ENCODE data around the gene PDE4B. TPM values are rescaled to one million over a fixed set of nuclear protein-coding genes. Genes with fewer than 3 reads are reported as not detected.

The PDE4B gene
- total RNA-seq, 2 experiments from 2014 or later = 26.5 to 27.7 TPM

DNA sequence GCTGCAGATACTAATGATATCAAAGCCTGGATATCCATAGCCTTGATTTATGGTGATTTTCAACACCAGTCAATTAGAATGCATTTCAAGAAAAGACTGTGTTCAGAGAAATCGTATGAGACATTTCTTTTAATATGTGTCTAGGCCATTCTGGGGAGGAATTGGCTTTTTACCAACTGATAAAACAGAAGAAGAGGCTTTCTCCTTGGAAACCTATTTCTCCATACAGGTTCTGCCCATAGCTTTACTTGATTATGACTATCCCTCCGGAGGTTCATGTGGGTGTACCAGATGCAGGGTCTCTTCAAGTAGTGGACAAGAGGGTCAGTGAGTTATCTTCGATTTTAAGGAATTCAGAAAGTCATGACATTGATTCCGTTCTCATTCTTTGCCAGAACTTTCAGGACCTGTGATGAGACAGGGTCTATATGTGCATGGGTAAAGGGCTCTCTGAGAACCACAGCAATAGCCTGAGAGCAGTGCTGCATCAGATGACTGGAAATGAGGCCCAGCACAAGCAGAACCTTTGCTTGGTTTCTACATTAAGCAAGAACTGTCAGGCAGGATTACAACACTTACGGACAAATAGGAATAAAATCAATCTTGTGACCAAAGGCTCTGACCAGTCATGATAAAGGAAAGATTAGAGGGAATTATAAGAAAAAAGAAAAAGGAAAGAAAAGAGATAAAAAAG lies 477.6 kb downstream of the PDE4B start:
- Mint-ChIP-seq H3K27ac (no peak overlapping the region), H3K9me3 (peaks cover 4% of the 10 kb centered on the region), H3K4me3 (no peak overlapping the region), H3K27me3 (no peaks in the 10 kb centered on the region), H3K4me1 (peaks cover 70% of the 10 kb centered on the region), H3K36me3 (ENCODE audit: low read depth) (peaks cover 6% of the 10 kb centered on the region)
- CTCF ChIA-PET = interaction anchor here (0.6 kb wide), 1 partner anchor 73 kb away, joined by 3 read pairs; no protein-coding TSS in a partner anchor
- DNase-seq = no peak
- POLR2A ChIA-PET = no interaction called here

DNA sequence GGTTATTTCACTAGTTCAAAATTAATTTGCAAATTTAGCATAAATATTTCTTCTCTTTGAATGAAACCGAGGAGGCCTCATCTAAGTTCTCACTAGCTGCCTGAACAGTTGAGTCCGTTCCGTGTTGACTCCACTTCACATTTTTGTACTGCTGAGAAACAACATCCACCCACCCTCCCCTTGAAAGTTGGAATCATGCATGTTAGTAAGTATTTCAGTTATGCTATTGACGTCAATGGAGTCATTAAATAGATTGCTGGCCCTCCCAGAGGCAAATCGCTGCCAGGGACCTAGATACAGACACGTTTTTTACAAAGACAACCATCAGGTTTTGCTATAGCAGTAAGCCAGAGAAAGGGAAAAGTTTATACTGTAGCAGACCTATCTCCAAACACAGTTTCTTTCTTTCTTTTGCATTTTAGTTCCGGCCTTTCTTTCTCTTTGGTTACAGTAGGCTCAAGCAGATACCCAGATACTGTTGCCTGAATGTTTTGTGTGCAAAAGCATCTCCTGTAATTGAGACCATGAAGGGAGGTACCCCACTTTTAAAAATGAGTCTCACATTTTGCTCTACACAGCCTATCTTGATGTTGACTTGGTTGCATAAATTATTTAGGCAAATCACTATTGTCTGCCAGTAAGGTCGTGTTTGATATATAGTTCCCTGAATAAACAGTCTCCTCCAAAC lies 478.7 kb downstream of the PDE4B start:
- DNase-seq = peak; percentile 34
- peaks cover 4% of the 10 kb centered on the region for H3K9me3 Mint-ChIP-seq
- H3K27me3 Mint-ChIP-seq = no peaks in the 10 kb centered on the region
- H3K27ac Mint-ChIP-seq = peak overlapping the region; percentile 82
- peak overlapping the region; percentile 46 for H3K4me3 Mint-ChIP-seq
- peaks cover 70% of the 10 kb centered on the region for H3K4me1 Mint-ChIP-seq
- H3K36me3 Mint-ChIP-seq (ENCODE audit: low read depth) = peaks cover 6% of the 10 kb centered on the region
- ChIA-PET POLR2A (no interaction called here), CTCF (interaction anchor here (0.9 to 1.4 kb wide), 2 partner anchors 11 to 60 kb away, joined by 3 to 5 read pairs; no protein-coding TSS in a partner anchor)

DNA sequence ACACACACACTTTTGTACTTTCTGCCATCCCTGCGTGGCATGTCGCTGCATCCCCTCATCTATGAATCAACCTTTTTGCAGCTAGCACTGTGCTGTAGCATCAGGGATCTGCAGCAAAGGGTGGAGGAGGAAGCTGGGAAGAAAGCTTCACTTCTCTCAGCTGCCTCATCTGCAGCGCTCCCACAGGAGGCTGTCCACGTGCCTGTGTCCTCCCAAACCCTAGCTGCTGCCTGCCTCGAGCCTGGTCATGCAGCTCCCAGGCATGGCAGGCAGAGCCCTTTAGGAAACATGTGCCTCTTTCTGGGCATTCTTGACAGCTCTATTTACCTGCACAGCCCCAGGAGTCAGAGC lies 479.2 kb downstream of the PDE4B start:
- Mint-ChIP-seq H3K4me1 (peaks cover 70% of the 10 kb centered on the region), H3K27me3 (no peaks in the 10 kb centered on the region), H3K4me3 (no peak overlapping the region), H3K36me3 (ENCODE audit: low read depth) (peaks cover 6% of the 10 kb centered on the region), H3K27ac (peak overlapping the region; percentile 82), H3K9me3 (peaks cover 4% of the 10 kb centered on the region)
- ChIA-PET CTCF (interaction anchor here (0.9 to 1.9 kb wide), 3 partner anchors 11 to 80 kb away, joined by 3 to 5 read pairs (median 4); no protein-coding TSS in a partner anchor), POLR2A (no interaction called here)
- no peak for DNase-seq

DNA sequence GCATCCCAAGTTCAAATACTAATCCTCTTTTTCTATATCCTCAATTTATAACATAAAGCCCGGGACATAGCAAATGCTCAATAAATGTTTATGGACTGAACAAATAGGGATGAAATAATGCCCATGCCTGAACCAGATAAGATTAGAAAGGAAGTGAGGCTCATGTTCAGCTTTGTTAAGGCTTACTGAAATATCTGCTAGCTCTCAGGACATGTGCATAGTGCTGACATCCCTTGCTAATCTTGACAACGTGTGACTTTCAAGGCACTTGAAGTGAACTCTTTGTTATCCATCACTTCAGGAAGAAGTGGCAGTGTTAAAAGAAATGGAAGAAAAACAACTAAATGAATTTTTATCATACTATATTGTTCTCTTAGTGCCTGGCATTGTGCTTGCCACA lies 481.0 kb downstream of the PDE4B start:
- Mint-ChIP-seq H3K27ac (no peak overlapping the region), H3K4me3 (no peak overlapping the region), H3K27me3 (no peaks in the 10 kb centered on the region), H3K36me3 (ENCODE audit: low read depth) (peaks cover 6% of the 10 kb centered on the region), H3K4me1 (peaks cover 85% of the 10 kb centered on the region), H3K9me3 (peaks cover 6% of the 10 kb centered on the region)
- no peak for DNase-seq
- ChIA-PET CTCF (interaction anchor here (0.5 to 3.7 kb wide), 8 partner anchors 9 to 173 kb away, joined by 3 to 21 read pairs (median 4); no protein-coding TSS in a partner anchor), POLR2A (interaction anchor here (0.6 to 1.3 kb wide), 4 partner anchors 25 to 1318 kb away, joined by 3 to 9 read pairs (median 4); no protein-coding TSS in a partner anchor)

DNA sequence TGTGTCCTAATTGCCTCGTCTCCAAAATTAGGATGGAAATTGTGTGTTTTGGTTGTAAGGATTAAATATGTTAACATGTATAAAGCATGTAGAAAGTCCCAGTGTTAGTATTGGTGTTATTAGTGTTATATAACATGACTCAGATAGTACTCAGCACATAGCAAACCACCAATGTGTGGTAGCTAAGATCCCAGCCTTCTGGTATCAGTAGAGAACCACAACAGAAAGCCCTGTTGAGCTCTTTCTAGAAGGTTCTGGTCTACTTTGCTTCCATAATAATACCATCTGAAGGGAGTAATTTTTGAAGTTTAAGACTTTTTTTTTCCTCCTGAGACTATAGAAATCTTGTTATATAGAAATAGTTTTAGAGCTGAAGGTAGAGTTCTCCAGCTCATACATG lies 481.9 kb downstream of the PDE4B start:
- Mint-ChIP-seq H3K9me3 (peaks cover 6% of the 10 kb centered on the region), H3K4me3 (no peak overlapping the region), H3K27me3 (no peaks in the 10 kb centered on the region), H3K27ac (peak overlapping the region; percentile 88), H3K4me1 (peaks cover 89% of the 10 kb centered on the region), H3K36me3 (ENCODE audit: low read depth) (peaks cover 11% of the 10 kb centered on the region)
- peak; percentile 31 for DNase-seq
- ChIA-PET CTCF (interaction anchor here (0.8 to 3.7 kb wide), 11 partner anchors 8 to 172 kb away, joined by 3 to 21 read pairs (median 5); no protein-coding TSS in a partner anchor), POLR2A (interaction anchor here (0.7 kb wide), 2 partner anchors 57 to 99 kb away, joined by 3 to 5 read pairs; no protein-coding TSS in a partner anchor)

DNA sequence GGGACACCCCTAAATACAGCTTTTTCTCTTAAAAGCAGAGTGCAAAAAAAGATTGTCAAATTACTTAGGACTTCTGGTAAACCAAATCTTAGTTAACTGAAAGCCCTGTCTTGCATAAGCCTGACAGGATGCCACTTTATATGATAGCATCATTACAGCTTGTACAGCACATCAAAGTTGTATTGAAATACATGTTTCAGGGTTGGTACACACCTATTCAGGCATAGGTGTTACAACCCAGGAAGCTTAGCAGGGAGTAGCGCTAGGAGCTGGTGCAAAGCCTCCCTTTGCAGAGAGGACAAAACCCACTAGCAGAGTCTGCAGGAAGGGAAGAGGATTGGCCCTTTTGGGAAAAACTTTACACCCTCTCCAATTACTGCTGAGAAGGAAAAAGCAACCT lies 482.4 kb downstream of the PDE4B start:
- peaks cover 93% of the 10 kb centered on the region for H3K4me1 Mint-ChIP-seq
- peaks cover 6% of the 10 kb centered on the region for H3K9me3 Mint-ChIP-seq
- CTCF ChIA-PET = interaction anchor here (0.9 to 3.7 kb wide), 11 partner anchors 11 to 172 kb away, joined by 3 to 21 read pairs (median 4); no protein-coding TSS in a partner anchor
- H3K27me3 Mint-ChIP-seq = no peaks in the 10 kb centered on the region
- peak overlapping the region; percentile 64 for H3K4me3 Mint-ChIP-seq
- H3K27ac Mint-ChIP-seq = peak overlapping the region; percentile 88
- peaks cover 11% of the 10 kb centered on the region for H3K36me3 Mint-ChIP-seq (ENCODE audit: low read depth)
- peak; percentile 35 for DNase-seq
- POLR2A ChIA-PET = interaction anchor here (0.7 kb wide), 1 partner anchor 98 kb away, joined by 5 read pairs; no protein-coding TSS in a partner anchor

DNA sequence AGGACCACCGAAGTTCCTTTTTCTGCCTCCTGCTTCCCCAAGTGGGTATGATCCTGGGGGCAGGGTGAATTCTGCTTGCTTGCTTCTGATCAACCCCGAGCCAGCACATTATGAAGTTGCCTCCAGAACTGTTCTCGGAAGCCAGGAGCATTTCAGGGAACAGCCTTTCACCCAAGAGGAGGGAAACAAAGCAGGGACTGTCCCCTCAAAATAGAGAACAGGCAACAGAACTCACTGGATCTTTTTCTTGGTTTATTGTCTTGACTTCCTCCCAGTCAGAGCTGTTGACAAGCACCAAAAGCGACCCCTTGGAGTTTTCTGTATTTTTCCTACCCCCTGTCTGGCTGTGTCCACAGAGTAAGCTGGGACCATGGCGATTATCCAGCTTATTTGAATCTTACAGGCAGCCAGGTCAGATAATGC lies 482.9 kb downstream of the PDE4B start:
- H3K27ac Mint-ChIP-seq = peak overlapping the region; percentile 88
- peaks cover 12% of the 10 kb centered on the region for H3K36me3 Mint-ChIP-seq (ENCODE audit: low read depth)
- ChIA-PET CTCF (interaction anchor here (0.8 to 3.7 kb wide), 11 partner anchors 16 to 171 kb away, joined by 3 to 21 read pairs (median 5); no protein-coding TSS in a partner anchor), POLR2A (no interaction called here)
- DNase-seq = no peak
- H3K4me3 Mint-ChIP-seq = peak overlapping the region; percentile 64
- H3K9me3 Mint-ChIP-seq = peaks cover 6% of the 10 kb centered on the region
- H3K27me3 Mint-ChIP-seq = no peaks in the 10 kb centered on the region
- H3K4me1 Mint-ChIP-seq = peaks cover 94% of the 10 kb centered on the region

DNA sequence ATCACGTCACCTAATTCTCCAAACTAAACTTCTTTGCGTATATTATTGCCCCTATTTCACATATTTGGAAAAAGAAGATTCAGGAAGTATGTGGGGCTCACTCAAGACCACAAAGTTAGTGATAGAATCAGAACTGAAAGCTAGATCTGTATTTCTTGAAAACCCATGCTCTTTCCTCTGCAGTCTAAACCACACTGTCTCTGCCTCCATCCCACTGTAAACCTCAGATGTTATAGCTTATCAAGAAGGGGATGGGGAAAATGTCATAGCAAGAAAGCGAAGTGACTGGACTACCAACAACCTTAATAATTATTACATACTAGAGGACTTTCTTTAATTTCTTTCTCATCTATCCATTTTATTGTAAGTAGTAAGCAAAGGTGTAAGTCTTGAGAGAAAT lies 483.5 kb downstream of the PDE4B start:
- CTCF ChIA-PET = interaction anchor here (0.6 to 3.7 kb wide), 9 partner anchors 16 to 1140 kb away, joined by 3 to 21 read pairs (median 5); no protein-coding TSS in a partner anchor
- H3K4me3 Mint-ChIP-seq = peak overlapping the region; percentile 64

DNA sequence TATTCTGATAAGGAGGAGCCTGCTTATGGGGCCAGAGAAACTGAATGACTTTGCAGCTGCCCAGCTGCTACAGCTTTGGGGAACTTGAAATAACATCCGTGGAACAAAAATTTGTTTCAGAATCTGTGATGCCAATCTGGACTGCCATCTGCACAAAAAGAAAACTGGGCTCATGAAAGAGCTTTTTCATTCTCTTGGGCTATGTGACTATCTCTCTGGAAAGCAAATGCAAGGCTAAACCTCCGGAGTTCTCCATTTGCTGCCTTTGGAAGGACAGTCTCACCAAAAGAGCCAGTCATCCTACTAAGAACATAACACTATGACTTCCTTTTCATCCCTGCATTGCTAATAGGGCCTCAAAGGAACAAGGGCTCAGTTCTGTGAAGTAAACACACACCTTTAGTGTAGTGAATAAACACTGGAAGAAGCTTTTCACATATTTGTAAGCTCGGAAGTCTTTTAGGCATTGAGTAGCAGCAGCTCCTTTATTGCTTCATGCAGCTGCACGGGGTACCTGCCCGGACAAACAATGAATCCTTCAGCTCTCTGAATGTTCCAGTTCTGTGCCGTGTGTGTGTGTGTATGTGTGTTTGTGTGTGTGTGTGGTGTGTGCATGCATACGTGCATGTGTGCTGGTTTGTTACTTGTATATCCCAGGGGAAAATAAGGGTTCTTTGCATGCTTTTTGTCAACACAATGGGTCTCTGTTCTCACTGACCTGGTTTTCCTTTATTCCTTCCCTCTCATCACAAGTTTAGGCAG lies 485.7 kb downstream of the PDE4B start:
- Mint-ChIP-seq H3K4me1 (peaks cover 96% of the 10 kb centered on the region), H3K36me3 (ENCODE audit: low read depth) (peaks cover 8% of the 10 kb centered on the region), H3K27ac (peak overlapping the region; percentile 44), H3K9me3 (peaks cover 4% of the 10 kb centered on the region), H3K27me3 (no peaks in the 10 kb centered on the region), H3K4me3 (no peak overlapping the region)
- POLR2A ChIA-PET = no interaction called here
- DNase-seq = no peak
- CTCF ChIA-PET = interaction anchor here (0.6 to 2.4 kb wide), 6 partner anchors 23 to 168 kb away, joined by 3 to 11 read pairs (median 4); no protein-coding TSS in a partner anchor

More for the DNA sequence above, 483.5 kb downstream of the PDE4B start:
- DNase-seq = peak; percentile 56
- peaks cover 6% of the 10 kb centered on the region for H3K9me3 Mint-ChIP-seq
- peaks cover 11% of the 10 kb centered on the region for H3K36me3 Mint-ChIP-seq (ENCODE audit: low read depth)
- peaks cover 94% of the 10 kb centered on the region for H3K4me1 Mint-ChIP-seq
- peak overlapping the region; percentile 88 for H3K27ac Mint-ChIP-seq
- H3K27me3 Mint-ChIP-seq = no peaks in the 10 kb centered on the region
- POLR2A ChIA-PET = no interaction called here

DNA sequence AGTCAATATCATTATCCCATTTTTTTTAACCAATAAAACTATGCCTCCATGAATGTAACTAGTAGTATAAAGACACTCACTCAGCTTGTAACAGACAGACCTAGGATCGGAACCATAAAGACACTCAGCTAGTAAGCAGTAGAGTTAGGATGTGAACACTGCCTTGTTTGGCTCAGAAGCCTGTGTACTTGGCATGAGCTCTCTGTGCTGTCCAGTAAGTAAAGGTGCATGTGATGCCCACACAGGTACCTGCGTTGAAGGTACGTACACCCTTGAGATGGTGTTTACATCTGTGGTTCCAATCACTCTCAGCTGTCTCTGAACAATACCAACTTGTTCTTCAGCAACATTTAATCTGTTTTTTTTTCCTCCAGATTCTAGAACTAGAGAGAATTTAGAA lies 489.1 kb downstream of the PDE4B start:
- DNase-seq = no peak
- Mint-ChIP-seq H3K9me3 (peaks cover 8% of the 10 kb centered on the region), H3K4me3 (no peak overlapping the region), H3K27ac (peak overlapping the region; percentile 84), H3K4me1 (peaks cover 96% of the 10 kb centered on the region), H3K27me3 (no peaks in the 10 kb centered on the region), H3K36me3 (ENCODE audit: low read depth) (peaks cover 10% of the 10 kb centered on the region)
- POLR2A ChIA-PET = interaction anchor here (0.9 kb wide), 1 partner anchor 48 kb away, joined by 4 read pairs; no protein-coding TSS in a partner anchor
- CTCF ChIA-PET = interaction anchor here (0.9 to 2.6 kb wide), 18 partner anchors 8 to 165 kb away, joined by 3 to 10 read pairs (median 4); no protein-coding TSS in a partner anchor

DNA sequence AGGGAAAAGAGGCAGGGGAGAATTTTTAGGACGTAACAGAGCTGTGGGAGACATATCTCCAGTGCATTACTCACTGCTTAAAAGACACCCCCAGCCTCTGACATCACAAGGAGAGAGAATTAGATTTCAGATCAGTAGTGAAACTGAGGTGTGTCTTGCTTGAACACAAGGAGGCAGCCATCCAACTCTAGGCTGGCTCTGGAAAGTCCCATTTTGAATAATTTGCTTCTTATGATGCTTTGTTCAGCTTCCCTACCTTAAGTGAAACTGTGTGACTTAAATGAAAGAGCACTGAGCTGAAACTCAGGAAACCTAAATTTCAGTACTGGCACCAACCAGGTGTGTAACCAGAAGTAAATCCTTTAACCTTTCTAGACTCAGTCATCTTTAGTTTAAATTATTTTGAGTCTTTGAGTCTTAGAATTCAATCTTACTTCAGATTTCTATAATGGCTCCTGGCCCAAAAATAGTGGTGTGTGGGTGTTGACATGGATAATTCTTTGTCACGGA lies 489.7 kb downstream of the PDE4B start:
- POLR2A ChIA-PET = interaction anchor here (0.9 kb wide), 1 partner anchor 48 kb away, joined by 4 read pairs; no protein-coding TSS in a partner anchor
- H3K9me3 Mint-ChIP-seq = peaks cover 8% of the 10 kb centered on the region
- no peaks in the 10 kb centered on the region for H3K27me3 Mint-ChIP-seq
- H3K4me3 Mint-ChIP-seq = no peak overlapping the region
- CTCF ChIA-PET = interaction anchor here (0.9 to 2.6 kb wide), 19 partner anchors 9 to 164 kb away, joined by 3 to 10 read pairs (median 4); no protein-coding TSS in a partner anchor
- peak; percentile 74 for DNase-seq
- H3K4me1 Mint-ChIP-seq = peaks cover 92% of the 10 kb centered on the region
- H3K27ac Mint-ChIP-seq = peak overlapping the region; percentile 84
- peaks cover 10% of the 10 kb centered on the region for H3K36me3 Mint-ChIP-seq (ENCODE audit: low read depth)
